Measurements from ENCODE around the gene ZDHHC5.
A peak's percentile ranks its signal among the peaks of the same experiment; 100 is the strongest.
"Not testable (repeated sequence)": the region's sequence is repeated elsewhere in the genome, so short reads cannot be mapped to it uniquely, and the experiment has no call there.

The ZDHHC5 gene

GRCh38 chr11:57667117-57667735, 688 bp upstream of the ZDHHC5 start:
- DNase-seq (ENCODE audit: low spot score) = peak; percentile 97

DNA sequence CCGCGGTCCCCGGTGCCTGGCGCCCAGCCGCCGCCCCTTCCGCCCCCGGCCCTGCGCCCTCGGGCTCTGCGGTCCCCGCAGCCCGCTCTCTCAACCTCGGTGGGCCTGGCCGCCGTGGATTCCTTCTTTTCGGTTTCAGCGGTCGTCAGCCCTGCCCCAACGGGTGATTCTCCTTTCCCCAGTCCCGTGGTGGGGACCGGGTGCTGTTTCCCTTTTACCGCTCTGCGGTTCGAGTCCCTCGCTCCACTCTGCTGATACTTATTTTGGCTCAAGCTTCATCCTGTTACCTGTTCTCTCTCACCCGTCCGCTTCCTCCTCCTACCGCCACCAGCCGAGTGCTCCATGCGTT, 494 bp downstream of the ZDHHC5 start:
- peak; percentile 16 for DNase-seq (ENCODE audit: low spot score)

DNA sequence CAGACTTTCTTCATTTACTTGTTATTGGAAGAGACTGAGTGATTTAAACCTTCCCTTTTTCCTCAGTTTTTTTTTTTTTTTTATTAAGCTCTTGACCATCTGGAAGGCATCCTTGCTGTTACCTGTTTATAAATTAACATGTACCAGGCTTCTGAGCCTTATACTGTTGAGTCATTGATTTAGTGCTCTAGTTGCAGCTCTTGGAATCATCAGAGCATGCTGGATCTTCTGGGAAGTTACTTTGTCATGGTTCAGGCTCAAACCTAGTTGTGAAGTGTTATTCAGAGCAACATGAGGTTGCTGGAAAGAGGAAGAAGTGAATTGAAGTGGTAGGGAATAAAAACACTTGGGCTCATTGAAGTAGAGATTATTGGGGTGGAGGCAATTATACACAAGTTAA, 6.3 kb downstream of the ZDHHC5 start:
- no peak for DNase-seq (ENCODE audit: low spot score)

GRCh38 chr11:57675176-57675941, 7.4 kb downstream of the ZDHHC5 start:
- no peak for DNase-seq (ENCODE audit: low spot score)

GRCh38 chr11:57679396-57679795, 11.5 kb downstream of the ZDHHC5 start:
- no peak for DNase-seq (ENCODE audit: low spot score)

DNA sequence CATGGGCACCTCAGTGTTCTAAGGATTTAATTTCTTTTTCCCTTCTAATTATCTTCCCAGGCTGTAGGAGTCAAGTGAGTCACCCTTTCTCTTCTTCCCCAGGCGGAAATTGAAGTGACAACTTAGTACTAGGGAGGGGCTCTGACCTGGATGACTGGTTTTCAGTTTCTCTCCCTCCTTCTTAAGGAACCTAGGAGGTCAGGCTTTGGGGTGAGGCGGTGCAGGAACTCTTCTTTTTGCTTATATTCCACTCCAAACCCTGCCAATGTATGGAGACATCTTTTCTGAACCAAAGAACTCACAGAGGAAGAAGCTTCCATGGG, 12.6 kb downstream of the ZDHHC5 start:
- no peak for DNase-seq (ENCODE audit: low spot score)

- no peak for DNase-seq (ENCODE audit: low spot score)
Observed at GRCh38 chr11:57681168-57681567, 13.3 kb downstream of the ZDHHC5 start.

DNA sequence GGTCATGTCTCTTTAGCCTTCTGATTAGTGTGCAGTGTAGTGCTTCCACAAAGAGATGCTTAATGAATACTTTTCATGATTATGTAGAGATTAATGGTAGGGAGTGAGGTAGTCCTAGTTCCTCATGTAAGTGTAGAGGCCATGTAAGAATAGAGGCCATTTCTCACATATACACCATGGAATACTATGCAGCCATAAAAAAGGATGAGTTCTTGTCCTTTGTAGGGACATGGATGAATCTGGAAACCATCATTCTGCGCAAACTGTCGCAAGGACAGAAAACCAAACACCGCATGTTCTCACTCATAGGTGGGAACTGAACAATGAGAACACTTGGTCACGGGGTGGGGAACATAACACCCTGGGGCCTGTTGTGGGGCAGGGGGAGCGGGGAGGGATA, 22.6 kb downstream of the ZDHHC5 start:
- not testable (repeated sequence) for DNase-seq (ENCODE audit: low spot score)

GRCh38 chr11:57698843-57699365, 31.0 kb downstream of the ZDHHC5 start:
- no peak for DNase-seq (ENCODE audit: low spot score)

DNA sequence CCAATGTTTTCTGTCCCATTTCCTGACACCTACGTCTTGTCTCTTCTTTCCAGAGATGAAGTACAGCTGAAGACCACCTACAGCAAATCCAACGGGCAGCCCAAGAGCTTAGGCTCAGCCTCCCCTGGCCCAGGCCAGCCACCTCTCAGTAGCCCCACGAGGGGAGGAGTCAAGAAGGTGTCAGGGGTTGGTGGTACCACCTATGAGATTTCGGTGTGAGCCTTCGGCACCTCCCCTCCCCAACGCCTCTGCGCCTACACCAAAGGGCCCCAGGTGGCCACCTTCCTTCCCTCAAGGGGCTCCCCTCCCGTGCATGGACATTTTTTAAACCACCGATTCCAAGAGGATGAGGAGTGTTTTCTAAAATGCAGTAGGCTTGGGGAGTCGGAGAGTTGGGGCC, 31.9 kb downstream of the ZDHHC5 start:
- no peak for DNase-seq (ENCODE audit: low spot score)

DNA sequence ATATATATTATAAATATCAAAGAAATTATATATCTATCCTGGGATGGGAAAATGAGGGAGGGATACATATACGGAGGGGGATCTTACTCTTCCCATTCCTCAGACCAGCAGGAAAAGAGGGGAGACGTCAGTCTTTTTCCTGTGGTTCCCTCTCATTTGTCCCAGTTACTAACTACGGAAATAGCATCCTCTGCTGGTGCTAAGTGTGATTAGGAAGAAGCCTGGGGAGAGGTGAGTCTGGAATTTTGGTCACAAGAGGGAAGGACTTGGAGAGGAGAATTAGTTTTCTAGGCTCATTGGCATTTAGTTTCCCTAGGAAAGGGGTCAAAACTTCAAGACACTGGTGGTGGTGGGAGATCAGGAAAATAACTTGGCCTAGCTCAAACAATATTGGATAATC, 32.5 kb downstream of the ZDHHC5 start:
- no peak for DNase-seq (ENCODE audit: low spot score)

DNA sequence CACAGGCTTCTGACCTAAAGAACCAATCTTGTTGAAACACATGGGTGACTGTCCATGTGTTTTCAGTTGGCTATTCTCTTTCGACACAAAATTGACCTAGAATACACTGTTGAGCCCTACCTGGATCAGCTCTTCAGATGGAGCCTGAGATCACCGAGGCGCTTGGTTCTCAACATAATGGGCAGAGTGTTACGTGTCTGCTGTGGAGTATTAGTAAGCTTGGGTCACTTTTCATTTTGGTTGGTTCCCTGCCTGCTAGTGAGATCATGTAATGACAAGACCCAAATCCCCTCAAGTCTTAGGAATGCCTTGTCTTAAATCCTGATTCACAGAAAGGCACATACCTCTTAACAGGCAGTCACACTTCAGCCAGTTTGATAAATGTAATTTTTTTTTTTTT, 35.4 kb downstream of the ZDHHC5 start:
- DNase-seq (ENCODE audit: low spot score) = no peak

DNA sequence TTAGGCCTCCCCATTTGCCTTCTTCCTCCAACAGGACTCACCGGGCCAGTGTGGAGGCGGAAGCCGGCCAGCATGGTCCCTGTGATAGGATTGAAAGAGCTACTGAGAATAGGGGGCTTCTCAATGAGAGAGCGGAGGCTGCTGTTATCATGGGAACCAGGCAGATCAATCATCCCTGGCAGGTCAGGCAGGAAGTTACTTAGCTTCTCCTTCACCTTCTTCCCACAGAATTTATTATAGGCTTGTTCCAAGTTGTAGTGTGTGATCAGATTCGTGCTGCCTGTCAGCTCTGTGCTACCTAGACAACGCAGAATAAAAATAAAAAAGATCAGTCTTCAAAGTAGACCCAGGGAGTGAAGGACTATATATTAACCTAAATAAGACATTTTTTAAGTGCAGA, 37.0 kb downstream of the ZDHHC5 start:
- no peak for DNase-seq (ENCODE audit: low spot score)

- not testable (repeated sequence) for DNase-seq (ENCODE audit: low spot score)
Observed at GRCh38 chr11:57705432-57705831, 37.5 kb downstream of the ZDHHC5 start.

- DNase-seq (ENCODE audit: low spot score) = no peak
Observed at GRCh38 chr11:57709802-57710367, 42.0 kb downstream of the ZDHHC5 start.

DNA sequence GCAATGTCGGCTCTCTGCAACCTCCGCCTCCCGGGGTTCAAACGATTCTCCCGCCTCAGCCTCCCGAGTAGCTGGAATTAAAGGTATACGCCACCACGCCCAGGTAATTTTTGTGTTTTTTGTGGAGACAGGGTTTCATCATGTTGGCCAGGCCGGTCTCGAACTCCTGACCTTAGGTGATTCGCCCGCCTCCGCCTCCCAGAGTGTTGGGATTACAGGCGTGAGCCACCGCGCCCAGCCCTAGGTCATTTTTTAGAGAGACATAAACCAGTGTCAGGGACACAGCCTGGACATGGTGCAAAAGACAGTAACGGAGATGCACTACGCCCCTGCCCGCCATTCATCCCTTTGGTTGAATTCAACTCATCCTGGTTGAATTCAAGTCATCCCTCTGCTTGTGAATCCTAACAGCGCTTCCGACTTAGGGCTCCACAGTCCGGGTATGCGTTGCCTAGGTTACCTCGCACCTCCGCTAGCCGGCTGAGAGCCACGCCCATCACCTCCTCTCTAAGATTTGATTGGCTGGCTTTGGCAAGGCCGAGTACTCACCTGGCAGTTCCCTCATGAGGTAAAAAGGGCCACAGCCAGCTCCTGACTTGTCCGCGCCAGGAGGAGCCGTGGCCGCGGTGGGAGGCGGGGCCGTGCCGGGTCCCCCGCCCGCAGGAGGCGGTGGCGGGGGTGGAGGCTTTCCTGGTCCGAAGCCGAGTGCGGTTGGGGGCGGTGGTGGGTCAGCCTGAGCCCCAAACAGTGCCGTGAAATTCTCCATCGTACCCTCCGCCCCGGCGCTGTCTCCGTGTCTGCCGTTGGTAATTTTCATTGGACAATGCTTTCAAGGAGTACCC, 43.7 kb downstream of the ZDHHC5 start, which contains the start of gene MED19:
Gene MED19, minus strand, starts transcription at position 802 of the 842 bp plus-strand sequence. Its CDS starts 36 bp downstream, at position 766.
- peak; percentile 93 for DNase-seq (ENCODE audit: low spot score)

GRCh38 chr11:57712256-57713150, 44.6 kb downstream of the ZDHHC5 start, which contains the start of gene TMX2:
TMX2 (plus strand) TSS chr11:57712593; CDS start chr11:57712619, 26 bp downstream.
- peak; percentile 96 for DNase-seq (ENCODE audit: low spot score)

- DNase-seq (ENCODE audit: low spot score) = no peak
Observed at GRCh38 chr11:57713835-57714234, 45.9 kb downstream of the ZDHHC5 start.

DNA sequence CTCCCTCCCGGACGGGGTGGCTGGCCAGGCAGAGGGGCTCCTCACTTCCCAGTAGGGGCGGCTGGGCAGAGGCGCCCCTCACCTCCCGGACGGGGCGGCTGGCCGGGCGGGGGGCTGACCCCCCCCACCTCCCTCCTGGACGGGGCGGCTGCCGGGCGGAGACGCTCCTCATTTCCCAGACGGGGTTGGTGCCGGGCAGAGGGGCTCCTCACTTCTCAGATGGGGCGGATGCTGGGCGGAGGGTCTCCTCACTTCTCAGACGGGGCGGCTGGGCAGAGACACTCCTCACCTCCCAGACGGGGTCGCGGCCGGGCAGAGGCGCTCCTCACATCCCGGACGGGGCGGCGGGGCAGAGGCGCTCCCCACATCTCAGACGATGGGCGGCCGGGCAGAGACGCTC, 48.8 kb downstream of the ZDHHC5 start:
- not testable (repeated sequence) for DNase-seq (ENCODE audit: low spot score)

GRCh38 chr11:57727185-57727584, 59.3 kb downstream of the ZDHHC5 start:
- no peak for DNase-seq (ENCODE audit: low spot score)

GRCh38 chr11:57728829-57729228, 60.9 kb downstream of the ZDHHC5 start:
- no peak for DNase-seq (ENCODE audit: low spot score)

Data from LoVo (cell line).